Measurements from ENCODE around the gene TECTB.

Gene TECTB

DNA sequence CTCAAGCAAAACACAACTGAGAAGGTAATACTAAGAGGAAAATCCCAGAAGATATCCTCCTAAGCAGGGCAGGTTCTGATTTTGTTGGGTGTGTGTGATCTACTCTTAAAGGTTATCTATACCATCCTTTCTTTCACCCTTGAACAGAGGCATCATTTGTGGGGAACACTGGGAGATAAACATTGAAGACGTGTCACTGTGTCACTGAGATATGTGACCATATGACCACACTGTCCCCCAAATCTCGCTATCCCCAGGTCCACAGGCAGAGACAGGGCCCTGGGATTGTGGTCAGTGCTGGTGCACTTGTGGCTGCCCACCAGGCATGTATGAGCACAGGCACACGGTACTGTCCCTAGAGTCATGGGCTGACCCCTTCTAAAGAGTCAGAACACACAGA, 30.0 kb downstream of the TECTB start:
- FAIRE-seq, result no peak

- FAIRE-seq, result no peak
These were observed 30.7 kb downstream of the TECTB start for GRCh38 chr10:112313911-112314310.

DNA sequence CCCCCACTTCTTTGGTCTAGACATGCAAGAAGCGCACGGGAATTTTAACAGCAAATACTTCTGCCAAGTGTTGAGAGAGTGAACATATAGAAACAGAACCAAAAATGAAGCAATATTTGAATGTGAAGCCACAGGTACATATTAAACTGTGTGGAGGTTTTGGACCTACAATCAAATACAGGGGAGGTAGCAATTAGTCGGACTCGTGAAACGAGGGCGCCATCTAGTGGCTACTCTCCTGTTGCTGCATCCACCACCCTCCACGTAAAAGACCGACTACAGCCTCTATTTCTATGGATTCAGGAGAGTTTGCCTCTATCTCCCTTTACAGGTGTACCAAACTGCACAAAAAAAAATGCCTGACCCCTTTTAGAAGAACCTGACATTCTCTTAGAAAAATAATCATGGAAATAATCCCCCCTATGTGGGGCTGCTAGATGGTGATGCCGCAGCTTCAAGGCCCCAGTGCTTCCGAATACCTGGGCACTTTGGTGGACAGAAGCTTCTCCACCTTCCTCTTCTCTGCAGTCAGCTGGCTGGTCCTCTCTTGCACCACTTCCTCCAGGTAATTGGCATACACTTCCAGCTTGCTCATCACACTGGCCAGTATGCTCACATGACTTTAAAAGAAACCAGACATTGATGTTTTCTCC, 31.7 kb downstream of the TECTB start:
- FAIRE-seq, result no peak

- no peak for FAIRE-seq
These were observed 44.5 kb downstream of the TECTB start for GRCh38 chr10:112327678-112328077.

DNA sequence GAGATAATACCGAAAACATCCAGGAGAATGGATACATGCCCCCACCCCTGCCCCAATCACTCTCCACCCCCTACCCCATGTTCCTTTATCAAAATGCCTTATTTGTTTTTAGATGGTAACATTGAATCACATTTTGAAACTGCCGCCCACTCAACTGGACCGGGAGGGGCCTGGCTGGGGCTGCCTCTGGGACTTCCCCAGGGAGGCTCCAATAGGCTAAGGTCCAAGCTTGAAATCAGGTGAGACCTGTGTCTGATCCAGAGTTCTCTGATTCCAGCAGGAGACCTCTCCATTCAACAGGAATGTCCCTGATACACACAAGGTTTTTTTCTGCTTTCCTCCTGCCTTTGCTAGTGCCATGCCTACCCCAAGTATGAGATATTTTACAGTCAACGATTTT, 47.0 kb downstream of the TECTB start:
- no peak for FAIRE-seq

DNA sequence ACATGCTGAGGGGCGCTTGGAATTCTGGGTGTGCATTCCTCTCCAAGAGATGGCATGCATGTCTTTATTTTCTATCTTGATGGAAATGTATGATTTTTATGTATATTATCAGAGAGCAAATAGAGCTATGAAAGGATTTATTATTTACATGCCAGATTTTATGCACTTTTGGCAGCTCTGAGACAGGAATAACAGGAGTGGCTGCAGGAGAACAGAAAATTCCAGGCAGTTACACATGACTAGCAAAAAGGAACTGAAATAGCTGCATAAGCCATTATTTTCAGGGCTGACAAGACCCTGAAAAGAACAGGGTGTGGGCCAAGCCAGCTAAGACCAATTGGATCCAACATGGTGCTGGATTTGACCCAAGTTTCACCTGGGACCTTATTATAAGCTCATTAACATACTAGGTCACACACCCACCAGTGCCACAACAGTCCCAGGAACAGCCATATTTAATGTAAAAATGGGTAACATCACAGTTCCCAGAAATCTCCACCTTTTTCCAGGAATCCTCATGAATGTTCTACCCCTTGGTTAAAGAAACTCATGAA, 47.5 kb downstream of the TECTB start:
- no peak for FAIRE-seq

DNA sequence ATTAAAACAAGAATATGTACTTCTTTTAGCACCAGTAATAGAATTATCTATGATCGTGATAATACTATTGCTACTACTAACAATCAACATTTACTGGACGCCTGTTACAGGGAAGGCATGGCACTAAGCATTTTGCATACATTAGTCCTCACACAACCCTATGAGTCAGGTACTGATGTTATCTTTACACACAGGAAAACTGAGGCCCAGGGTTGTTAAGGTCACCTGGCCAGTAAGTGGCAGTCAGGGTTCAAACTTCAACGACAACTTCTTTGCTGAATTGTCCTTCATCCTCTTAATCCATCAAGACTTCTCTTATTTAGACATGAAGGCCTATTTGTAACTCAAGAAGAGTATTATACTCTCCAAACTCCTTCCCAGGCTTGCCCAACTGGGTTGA, 48.8 kb downstream of the TECTB start:
- FAIRE-seq, result no peak

- FAIRE-seq, result no peak
These were observed 49.5 kb downstream of the TECTB start for GRCh38 chr10:112332509-112333228.

DNA sequence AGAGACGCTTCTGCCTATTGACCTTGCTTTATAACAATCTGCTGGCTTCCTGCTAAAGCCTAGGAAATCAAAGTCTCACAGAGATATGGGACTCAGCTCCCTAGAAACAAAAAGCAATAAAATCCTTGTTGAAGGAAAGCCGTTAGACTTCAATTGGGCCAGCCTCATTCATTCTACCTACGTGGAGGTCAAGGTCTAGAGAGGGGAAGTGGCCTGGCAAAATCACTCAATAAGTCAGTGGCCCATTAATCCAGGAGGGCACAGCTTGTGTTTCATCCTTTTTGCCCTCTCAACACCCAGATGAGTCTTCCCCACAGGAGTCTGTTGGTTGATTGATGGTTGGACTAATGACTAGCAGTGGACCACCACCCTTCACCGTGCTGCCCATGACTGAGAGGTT, 50.3 kb downstream of the TECTB start:
- no peak for FAIRE-seq

DNA sequence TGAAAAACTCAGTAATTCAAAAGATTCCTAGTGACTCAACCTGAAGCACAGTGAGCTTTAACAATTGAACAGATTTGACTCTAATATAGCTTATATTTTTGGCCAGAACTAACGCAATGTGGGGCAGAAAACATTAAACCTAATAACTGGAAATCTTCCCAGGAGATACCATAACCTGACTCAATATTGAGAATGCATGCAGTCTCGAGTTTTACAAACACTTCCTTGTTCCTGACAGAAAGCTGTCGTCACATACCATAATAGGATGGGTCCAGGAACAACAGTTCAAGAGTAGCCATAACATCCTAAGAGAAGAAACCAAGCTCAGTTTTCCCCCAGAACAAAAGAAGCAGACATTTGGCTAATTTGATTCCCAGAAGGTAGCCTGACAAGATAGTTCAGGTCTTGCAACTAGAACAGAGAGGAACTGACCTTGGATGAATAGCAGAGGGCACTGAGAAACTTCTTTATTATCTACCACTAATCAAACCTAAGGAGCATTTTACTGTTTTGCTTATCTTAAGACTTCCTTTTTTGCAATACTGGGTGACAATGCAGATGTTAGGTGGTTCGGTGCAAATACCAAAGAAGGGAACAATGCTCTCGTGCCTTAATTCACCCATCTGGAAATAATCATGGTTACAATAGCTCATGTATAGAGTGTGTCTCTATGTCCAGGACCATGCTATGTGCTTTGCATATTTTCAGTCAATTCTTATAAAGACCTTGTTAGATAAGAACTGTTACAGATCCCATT, 52.1 kb downstream of the TECTB start:
- no peak for FAIRE-seq

- FAIRE-seq, result no peak
These were observed 52.7 kb downstream of the TECTB start for GRCh38 chr10:112335868-112336265.

GRCh38 chr10:112336556-112337201, 53.5 kb downstream of the TECTB start:
- FAIRE-seq, result no peak

- no peak for FAIRE-seq
These were observed 55.8 kb downstream of the TECTB start for GRCh38 chr10:112338957-112339356.

GRCh38 chr10:112340601-112341000, 57.4 kb downstream of the TECTB start:
- FAIRE-seq, result no peak

DNA sequence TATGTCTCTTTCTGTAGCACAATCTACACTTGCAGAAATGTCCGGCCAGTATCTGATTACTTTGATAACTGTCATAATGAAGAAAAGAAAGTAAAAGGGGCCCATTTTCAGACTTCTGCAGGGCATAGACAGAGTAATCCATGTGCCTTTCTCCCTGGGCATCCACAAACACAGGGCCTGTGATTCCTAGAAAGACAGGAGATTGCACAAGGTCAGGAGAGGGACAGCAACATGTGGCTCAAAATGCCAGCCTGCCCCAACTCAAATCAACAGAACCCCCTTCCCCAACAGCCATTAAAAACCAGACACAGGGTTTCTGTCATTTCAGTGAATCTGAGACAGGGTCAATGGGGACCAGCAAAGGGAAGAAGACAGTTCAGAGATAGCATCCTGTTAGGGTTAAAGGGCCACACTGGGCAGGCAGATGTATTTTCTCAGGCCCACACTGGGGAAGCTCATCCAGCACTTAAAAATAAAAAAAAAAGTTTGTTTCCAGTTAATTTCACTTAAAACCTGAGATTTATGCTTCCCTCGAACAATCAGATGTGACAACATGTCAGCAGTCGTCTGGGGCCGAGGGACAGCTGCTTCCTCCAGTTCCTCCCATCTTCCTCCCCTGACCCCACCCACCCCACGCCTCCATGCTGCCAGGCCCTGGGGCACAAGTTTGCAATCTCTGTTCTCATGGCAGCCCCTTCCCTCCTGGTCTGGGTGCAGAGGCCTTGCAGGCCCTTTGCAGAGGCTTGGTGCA, 60.0 kb downstream of the TECTB start:
- FAIRE-seq, result no peak

DNA sequence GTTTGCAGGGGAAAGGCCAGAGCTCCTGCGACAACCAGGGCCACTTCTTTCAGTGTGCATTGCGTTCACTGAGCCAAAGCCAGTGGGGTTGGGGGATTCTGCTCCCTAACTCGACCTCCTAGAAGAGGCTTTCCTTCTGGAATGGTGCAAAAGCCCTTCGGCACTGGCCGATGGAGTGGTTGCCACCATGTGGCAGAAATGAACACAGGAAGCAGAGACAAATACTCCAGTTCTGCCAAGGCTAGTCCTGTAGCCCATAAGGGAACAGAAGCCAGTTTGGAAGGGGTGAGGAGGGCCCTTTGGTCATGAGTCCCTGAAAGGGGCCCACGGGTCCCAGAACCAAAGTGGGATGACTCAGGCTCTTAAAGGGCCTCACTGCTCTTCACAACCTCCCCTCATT, 61.1 kb downstream of the TECTB start:
- no peak for FAIRE-seq

- no peak for FAIRE-seq
These were observed 62.0 kb downstream of the TECTB start for GRCh38 chr10:112345202-112345601.

DNA sequence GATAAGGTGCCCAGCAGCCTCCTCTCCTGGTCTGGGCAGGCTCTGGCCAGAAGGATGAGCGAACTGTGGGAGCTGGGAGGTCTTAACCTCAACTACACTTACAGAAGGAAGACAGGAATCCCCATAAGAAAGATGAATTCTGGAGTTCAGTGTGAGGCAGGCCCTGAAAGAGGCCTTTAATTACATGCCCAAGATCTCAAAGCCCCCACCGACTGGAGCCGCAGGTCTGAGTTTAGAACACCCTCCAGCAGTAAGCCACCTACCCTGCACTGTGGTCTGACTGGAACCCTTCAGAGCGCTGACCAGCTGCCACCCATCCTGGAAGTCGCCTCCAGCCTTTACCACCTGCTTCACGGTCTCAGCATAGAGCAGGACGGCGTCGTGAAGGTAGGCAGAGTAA, 62.5 kb downstream of the TECTB start:
- no peak for FAIRE-seq

GRCh38 chr10:112346774-112347173, 63.6 kb downstream of the TECTB start:
- no peak for FAIRE-seq

DNA sequence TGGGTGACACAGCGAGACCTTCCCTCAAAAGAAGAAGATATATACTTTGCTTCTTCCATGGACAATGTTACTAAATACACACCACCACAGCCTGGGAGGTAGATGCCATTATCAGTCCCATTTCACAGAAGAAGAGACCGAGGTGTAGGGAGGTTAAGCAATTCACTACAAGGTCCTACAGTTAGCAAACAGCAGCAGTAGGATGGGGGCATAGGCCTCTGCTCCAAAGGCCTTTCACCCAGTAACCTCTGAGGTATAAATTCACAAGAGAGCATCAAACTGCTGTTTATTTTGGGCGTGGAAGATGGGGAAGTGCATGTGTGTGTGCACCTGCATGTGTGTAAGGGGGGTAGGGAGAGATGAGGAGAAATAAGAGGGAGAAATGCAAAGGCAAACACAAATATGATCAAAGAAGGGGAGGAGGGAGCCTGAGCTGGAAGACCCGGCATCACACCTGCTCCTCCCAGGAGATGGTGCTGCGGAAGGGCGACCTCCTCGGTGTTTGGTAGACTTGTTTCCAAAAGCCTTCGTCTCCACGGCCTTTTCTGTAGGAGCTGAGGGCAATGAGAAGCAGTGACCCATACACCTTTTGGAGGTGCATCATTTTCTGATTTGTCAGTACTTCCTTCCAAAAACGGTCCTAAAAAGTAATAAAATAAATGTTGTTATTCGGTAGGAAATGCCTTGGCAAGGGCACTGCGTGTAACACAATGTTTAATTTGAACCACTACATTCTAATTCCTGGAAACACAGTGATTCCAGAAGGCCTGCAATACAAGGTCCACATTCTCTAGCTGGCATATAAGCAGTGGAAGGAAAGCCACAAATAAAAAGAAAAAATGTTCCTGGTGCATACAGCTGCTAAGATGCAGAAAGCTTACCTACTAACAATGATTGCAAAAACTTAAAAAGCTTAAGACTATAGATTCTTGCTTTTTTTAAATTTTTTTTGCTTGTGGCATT, 64.8 kb downstream of the TECTB start:
- no peak for FAIRE-seq

GRCh38 chr10:112348759-112349158, 65.6 kb downstream of the TECTB start:
- FAIRE-seq, result no peak

Measured in colon (tissue), 2 donors.